GM18858 (cell line): ENCODE data around the gene DLG2.
"Not testable (repeated sequence)": the region's sequence is repeated elsewhere in the genome, so short reads cannot be mapped to it uniquely, and the experiment has no call there.

ENCODE experiments used
- ATAC-seq: cut with Tn5 transposase; IDR thresholded peaks from one replicate; pipeline ENCODE4 v1.9.1; 2021; ENCODE audit not compliant: unreplicated experiment

The DLG2 gene

GRCh38 chr11:85048801-85049200, 578.3 kb downstream of the DLG2 start:
- no peak for ATAC-seq

DNA sequence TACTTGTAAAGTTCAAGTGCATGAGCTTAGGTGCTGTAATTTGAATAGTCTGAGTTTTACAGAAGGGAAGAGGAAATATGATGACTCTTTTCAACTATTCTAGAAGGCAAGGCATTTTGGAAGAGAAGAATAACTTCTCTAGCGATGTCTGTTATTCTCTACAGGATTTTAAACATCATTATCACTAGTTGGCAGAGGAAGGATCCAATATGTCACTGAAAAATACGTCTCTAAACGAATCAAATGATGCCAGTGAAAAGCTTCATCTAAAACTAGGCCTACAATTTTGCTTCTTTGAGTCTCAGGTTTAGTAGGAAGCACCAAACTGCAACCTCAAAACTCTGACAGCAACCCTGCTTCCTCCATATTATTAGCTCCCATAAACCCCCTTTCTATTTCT, 581.4 kb downstream of the DLG2 start:
- ATAC-seq, result no peak

DNA sequence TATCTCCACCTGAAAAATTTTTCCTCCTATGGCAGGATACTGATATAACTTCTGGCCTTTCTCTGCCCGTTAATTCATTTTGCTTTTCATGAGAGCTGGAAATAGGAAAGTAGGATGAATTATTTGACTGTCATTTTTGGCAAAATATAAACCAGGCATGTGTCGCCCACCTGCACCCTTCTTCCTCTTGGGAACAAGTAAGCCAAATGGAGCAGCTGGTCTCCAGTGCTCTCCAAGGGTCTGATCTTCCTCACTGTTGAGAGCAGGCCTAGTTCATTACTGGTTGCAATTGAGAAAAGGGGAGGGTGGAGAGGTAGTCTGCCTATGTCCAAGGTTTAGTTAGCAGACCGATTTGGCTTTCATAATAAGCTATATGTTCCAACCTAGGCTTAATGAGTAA, 582.2 kb downstream of the DLG2 start:
- no peak for ATAC-seq

DNA sequence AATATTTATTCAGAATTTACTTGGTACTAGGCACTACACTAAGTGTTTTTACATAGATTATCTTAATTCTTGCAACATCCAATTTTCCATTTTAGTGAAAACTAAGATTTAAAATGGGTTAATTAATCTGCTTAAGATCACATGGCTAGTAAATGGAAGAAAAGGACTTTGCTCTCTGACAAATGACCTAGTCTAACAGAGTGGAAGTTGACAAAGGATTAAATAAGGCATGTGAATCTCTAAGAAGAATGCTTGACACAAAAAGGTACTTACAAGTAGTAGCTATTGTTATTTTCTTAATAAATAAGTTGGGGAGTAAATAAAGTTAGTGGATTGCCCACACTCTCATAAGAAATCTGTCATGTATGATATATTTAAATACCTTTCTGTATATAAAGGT, 584.8 kb downstream of the DLG2 start:
- no peak for ATAC-seq

DNA sequence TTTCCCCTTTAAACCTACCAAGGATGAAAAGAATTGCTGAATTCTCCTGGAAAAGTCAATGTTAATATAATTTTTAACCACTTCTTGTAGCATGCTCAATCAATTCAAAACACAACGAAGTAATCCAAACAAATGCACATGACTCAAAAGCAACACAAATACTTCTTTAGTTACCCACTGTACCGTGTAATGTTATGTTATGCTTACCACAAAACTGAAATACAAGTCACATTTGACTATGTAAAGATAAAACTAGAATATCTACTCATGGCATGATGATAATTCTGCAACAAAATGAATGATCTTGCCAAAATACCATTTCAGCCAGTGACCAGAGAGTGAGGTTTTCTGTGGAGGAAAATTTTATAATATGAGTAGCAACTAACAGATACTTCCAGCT, 587.0 kb downstream of the DLG2 start:
- ATAC-seq, result no peak

DNA sequence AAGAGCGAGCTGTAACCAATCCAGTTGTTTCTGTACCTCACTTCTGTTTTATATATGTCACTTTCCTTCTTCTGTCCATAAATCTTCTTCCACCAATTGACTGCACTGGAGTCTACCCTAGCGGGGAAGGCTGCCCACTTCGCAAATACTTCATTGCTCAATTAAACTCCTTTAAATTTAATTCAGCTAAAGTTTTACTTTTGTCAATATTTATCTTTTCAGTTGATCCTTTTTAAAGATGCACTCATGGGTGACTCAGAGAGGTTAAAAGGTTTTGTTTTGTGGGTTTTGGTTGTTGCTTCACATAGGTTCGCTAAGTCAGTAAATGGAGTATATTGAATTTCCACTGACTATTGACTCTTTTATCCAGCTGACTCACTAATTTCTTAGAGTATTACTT, 597.2 kb downstream of the DLG2 start:
- ATAC-seq, result no peak

- ATAC-seq, result no peak
Measured at GRCh38 chr11:85028329-85029101, 598.6 kb downstream of the DLG2 start.

GRCh38 chr11:85027346-85027745, 599.8 kb downstream of the DLG2 start:
- no peak for ATAC-seq

DNA sequence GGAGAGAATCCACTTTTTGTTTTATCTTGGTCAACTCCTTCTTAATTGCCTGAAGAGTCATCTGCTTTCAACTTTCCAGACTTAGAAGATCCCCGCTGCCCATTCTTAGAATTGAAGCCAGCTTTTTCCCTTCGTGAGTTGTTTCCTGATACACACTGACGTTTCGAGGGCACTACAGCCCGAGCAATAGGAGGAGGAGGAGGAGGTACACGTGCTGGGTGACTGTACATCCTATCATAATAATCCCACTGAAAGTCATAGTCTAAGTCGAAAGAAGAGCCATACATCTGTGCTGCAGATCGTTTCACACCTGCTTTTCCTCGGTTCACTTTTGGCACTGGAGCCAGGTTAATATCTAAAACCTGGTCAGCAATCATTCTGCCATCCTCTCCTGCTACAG, 606.1 kb downstream of the DLG2 start:
- ATAC-seq, result no peak

DNA sequence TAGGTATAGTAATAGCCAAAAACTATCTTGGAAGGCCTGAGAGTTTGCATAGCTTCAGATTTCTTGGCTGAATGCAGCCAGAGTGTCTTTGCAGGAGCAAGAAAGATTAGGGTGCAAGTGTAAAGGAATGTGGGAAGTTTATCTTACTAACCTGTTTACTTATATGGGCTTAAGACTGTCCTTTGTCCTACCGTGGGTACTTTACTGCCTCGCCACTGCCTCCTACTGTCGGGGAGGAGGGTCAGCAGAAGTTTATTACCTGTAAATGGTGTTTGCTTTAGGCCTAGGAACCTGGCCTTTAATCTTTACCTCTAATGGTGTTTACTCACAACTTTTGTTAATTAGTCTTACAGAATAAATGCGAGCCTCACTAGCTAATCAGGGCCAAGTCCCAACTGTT, 633.8 kb downstream of the DLG2 start:
- no peak for ATAC-seq

- ATAC-seq, result no peak
Measured at GRCh38 chr11:84990141-84990540, 637.0 kb downstream of the DLG2 start.

DNA sequence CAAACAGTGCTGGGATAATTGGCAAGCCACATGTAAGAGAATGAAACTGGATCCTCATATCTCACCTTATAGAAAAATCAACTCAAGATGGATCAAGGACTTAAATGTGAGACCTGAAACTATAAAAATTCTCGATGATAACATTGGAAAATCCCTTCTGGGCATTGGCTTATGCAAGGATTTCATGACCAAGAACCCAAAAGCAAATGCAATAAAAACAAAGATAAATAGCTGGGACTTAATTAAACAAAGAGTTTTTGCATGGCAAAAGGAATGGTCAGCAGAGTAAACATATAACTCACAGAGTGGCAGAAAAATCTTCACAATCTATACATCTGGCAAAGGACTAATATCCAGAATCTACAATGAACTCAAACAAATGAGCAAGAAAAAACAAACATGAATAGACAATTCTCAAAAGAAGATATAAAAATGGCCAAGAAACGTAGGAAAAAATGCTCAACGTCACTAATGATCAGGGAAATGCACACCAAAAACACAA, 639.4 kb downstream of the DLG2 start:
- ATAC-seq, result not testable (repeated sequence)

- no peak for ATAC-seq
Measured at GRCh38 chr11:84981301-84981700, 645.8 kb downstream of the DLG2 start.

GRCh38 chr11:84969103-84969502, 658.0 kb downstream of the DLG2 start:
- ATAC-seq, result no peak

DNA sequence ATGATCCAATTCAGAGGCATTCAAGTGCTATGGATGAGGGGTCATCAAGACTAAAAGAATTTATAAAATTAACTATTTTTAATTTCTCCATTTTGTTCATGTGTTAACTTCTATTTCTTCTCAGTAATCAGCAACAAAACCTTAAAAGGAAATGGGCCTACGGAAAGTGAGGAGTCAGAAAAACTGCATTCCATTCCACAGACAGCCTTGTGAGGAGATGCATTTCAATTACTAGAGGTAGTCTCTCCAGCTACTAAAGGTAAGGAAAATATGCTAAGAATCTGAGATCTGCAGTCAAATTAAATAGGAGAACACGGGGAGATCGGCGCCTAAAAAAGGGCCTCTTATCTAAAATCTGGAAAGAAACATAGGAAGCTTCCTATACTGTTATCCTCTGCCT, 661.7 kb downstream of the DLG2 start:
- no peak for ATAC-seq

- ATAC-seq, result no peak
Measured at GRCh38 chr11:84963240-84963639, 663.9 kb downstream of the DLG2 start.

- ATAC-seq, result no peak
Measured at GRCh38 chr11:84962018-84962417, 665.1 kb downstream of the DLG2 start.

DNA sequence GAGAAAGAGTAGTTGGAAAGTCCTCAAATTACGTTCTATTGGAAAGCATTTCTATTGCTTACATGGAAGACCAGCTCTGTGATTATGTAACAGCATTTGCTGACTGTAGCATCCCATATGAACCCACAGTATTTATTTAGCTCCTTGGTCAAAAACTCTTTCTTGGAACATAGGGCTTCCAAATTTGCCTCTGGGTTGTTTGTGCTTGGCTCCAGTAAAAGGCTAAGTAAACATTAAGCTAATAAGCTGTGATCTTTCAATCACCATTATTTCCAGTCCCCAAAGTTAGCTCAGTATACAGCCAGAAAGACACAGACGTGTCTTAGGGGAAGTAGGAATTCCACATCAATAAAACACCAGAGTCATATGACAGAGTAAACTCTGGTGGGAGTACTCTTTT, 668.8 kb downstream of the DLG2 start:
- no peak for ATAC-seq

DNA sequence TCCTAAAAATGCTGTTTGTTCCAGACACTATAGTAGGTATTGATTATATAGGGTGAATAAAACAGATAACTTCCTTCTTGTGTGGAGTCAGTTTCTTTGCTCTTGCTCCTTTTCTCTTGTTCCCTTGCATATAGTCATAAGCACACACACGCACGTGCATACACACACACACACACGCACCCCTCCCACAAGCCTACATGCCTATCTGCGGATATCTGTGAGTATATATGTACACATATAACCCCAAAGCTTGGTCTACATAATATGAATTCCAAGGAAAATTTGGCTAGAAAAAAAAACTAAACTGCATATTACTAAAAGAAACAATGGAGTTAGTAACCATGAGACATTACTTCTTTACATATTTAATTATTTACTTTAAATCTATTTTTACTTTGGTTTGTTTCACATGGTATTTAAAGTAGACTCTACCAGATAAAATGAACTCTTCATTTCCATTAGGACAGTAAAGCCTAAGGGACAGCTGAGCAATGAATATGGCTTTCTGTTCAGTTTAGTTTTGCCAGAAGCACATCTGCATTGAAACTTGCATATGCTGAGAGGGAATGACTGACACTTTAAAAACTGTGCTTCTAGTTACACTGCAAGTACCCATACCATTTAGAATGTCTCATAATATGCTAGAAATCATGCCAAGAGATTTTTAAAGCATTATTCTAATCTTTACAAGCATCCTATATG, 676.4 kb downstream of the DLG2 start:
- ATAC-seq, result no peak

DNA sequence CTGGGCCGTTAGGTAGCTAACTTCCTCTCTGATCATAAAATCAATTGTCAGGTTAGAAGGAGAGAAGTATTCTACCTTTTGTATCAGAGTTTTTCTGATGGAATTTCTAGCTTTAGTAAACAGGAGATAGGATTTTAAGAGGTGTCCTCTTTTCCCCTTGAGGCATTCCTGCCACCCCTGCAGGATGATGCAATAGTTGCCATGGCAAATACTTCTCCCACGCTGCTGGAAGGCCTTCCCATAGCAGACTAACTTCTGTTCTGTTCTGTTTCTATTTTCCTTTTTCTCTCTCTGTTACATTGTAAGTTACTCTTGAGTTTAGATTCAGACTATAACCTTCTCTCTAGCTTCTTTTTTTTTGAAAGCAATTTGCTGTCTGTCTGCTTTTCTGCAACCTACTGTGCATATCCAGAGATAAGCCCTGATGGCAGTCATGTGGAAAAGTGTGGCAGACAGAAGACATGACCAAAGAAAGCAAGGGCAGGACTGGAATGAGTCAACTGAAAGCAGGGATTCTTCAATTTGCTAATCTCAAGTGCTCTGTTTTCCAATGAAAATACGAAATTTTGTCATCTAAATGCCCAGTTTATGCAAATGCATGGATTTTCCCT, 679.1 kb downstream of the DLG2 start:
- ATAC-seq, result no peak

- no peak for ATAC-seq
Measured at GRCh38 chr11:84947070-84947469, 680.1 kb downstream of the DLG2 start.

DNA sequence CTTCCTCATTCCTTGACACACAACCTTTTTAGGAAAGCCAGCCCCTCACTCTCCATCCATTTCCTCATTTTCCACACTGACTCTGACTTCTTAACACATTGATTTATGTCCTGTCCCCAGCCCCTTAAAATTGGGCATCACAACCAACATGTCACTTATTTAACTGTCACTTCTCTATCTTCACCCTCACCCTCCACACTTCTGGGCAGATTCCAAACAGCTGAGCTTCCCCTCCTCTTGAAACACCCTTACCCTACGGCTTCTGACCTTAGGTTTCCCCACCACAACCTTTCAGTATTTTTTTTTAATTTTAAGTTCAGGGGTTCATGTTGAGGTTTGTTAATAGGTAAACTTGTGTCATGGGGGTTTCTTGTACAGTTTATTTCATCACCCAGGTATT, 696.3 kb downstream of the DLG2 start:
- ATAC-seq, result no peak
